Stimulated activated CD4-positive, alpha-beta T cell treated with anti-CD3 and anti-CD28 coated beads, Interleukin-2, amount 100 ng/mL, for 48 hours (primary cell): ENCODE results near the gene SCML2.
A peak's percentile ranks its signal among the peaks of the same experiment; 100 is the strongest.
"Not testable (repeated sequence)": the region's sequence is repeated elsewhere in the genome, so short reads cannot be mapped to it uniquely, and the experiment has no call there.

Experiments used
- DNase-seq, 2 donors: peaks; one replicate each; pipeline ENCODE4 v3.0.0-alpha.2; 2020

Gene SCML2

DNA sequence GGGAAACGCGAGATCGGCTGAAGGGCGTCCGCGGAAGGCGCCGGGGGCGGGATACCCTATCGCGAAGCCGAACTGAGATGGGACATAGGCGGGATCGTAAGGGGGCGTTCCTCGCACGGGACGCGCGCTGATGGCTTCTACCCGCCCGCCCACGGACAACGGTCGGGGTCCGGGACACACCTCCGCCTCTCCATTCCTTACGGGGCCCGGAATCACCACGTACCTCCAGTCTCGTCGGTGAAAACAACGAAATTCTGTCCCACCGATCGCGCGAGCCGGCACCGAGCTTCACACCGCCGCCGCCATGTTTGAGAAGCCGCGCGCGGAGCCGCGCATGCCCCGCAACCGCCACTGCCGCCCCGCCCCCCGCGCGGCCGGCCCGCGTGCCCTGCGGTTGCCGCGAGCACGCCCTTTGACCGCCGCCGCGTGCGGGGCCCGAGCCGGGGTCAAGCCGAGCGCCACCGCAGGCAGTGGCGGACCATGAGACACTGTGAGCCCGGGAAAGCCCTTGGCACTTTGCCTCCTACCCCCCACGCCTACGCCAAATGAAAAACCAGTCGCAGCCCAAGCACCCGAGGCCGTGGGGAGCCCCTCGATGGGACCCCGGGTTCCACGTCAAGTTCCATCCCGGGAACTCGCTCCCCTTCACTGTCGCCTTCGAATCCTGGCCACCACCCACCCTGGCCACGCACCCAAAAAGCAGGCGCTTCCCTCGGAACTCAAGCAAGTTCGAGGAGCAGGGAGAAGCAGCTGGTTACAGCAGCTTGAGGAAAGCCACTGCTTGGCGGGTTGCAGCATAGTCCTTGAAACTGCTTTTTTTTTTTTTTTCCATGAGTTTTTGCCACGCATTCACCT is at the start of gene SCML2:
Gene SCML2, minus strand, starts transcription at position 320 of the 855 bp plus-strand sequence. CDS start 20,617 bp downstream, outside the sequence.
- peak in 1 of 2 donors; percentile 18 for DNase-seq

DNA sequence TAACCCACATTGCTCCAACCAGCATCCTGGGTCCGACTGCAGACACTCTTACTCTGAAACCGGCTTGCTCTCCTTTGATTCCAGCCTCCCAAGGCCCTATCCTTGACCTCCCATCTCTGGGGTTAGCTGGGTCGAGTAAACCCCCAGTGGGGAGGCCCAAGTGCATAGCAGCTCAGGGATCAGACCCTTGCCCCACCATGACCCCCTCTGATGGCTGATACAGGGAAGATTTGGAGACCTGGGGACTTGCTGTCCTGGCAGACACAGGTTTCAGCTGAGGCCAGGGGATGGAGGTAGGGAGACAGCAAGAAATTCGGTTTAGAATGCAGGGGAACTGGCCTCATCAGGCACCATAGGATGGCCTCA is 47.3 kb upstream of the SCML2 start:
- no peak for DNase-seq

DNA sequence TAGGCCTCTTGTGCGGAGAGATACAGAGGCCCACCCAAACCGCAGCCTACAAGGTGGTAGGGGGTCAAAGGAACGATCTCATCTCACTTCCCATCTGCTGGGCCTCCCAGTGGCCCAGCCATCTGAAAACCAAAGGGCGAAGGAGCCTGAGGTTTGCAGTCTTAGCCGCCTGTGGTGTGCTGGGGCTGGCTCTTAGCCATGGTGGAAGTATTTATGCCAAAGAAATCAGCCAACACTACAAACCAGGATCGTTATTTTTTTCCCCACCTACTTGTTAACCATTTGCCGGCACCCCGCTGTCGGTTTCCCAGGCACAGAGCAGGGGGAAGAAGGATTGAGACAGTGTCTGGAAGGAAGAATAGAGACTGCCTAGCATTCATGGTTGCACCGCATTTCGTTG is 40.0 kb upstream of the SCML2 start:
- DNase-seq, result no peak

DNA sequence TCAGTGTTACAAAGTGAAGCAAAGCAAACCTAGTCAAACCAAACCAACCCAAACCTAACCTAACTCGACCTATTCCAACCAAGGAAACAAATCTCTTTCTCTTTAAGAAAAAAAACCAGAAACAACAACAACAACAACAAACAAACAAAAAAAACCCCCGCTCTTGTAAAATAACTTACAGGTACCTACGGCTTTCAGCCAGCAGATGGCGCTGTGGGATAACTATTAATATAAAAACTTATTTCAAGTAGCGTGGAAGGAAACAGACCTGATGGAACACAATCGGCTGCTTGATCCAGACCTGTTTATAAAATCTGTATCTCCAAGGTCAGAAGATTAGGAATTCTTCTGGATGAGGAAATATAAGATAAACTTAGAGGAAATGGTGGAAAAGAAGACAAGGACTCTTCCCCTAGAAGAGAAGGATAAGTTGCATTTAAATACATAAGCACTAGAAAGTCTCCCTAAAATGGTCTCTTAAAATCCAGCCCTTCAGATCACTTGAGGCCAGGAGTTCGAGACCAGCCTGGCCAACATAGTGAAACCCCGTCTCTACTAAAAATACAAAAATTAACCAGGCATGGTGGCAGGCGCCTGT is 36.6 kb upstream of the SCML2 start:
- DNase-seq, result peak; percentile 59 to 67

DNA sequence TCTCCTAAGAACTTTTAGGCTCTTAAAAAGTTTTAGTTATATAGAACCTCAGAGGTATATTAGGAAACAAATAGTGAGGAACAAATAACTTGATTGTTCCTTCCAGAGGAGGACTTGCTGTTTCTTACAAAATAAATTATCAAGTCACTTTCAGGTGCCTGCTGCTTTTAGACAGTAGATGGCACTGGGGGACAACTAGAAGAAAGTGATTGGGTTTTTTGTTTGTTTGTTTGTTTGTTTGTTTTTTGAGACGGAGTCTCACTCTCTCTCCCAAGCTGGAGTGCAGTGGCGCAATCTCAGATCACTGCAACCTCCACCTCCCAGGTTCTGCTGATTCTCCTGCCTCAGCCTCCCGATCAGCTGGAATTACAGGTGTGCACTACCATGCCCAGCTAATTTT is 35.5 kb upstream of the SCML2 start:
- DNase-seq, result no peak

DNA sequence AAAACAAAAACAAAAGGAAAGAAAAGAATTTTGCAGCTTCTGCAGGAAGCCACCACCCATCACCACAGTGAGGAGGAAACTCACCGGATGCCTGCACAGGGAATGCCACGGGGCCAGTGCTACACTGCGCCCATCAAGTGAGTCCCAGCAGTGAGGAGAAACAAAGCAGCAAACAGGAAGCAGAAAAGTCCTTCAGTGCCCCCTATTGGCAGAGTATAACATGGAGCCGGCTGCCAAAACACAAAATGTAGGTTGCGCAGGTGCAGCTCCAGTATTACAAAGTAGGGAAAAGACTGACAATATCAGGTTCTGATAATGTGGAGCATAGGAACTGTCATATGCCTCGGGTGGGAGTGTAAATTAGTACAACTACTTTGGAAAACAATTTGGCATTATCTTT is 23.3 kb upstream of the SCML2 start:
- DNase-seq, result no peak

DNA sequence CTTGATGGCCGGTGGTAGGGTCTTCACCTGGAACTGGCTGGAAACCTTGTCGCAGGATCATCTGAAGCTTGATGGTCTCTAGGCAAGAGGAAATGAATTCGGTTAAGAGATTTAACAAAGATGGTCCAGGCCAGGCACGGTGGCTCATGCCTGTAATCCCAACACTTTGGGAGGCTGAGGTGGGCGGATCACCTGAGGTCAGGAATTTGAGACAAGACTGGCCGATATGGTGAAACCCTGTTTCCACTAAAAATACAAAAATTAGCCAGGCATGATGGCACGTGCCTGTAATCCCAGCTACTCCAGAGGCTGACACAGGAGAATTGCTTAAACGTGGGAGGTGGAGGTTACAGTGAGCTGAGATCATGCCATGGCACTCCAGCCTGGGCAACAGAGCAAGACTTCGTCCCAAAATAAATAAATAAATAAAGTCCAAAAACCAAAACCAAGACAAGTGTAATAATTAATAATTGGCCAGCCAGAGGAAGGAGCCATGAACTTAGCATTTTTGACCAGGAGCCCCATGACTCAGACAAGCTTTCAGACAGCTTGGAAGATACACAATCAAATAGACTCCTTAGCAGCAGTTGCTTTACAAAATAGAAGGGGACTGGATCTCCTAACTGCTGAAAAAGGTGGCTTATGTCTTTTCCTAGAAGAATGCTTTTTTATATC is 20.8 kb upstream of the SCML2 start:
- DNase-seq, result not testable (repeated sequence)

DNA sequence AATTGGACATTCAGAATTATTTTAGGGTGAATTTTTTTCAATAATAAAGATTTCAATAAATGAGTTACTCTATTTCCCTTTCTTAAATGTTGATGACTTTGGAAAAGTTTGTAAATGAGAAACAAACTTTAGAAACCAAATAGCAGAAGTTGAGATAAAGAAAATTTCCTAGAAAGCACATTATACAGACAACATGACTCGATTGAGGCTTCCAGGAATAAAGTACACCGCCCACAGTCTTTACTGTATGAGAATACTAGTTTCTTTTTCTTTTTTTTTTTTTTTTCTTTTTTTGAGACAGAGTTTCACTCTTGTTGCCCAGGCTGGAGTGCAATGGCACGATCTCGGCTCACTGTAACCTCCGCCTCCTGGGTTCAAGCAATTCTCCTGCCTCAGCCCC is 14.6 kb upstream of the SCML2 start:
- not testable (repeated sequence) for DNase-seq

DNA sequence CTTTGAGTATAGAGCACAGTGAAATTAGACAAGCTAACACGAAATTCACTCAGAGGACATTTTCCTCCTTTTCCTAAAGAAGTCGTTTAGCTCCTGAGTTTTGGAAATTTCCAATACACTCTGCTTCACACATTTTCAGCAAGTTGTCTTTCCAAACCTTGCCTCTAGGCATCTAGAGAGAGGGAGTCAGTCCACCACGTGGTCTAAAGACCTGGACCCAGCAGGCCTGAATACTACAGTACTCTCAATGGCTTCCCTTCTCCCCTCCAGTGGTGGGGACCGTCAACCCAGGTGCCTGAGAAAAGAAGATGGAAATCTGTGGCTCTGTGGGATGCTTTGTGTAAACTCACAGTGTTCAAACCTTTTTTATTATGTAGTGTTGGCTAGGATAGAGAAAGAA is 13.9 kb upstream of the SCML2 start:
- no peak for DNase-seq

DNA sequence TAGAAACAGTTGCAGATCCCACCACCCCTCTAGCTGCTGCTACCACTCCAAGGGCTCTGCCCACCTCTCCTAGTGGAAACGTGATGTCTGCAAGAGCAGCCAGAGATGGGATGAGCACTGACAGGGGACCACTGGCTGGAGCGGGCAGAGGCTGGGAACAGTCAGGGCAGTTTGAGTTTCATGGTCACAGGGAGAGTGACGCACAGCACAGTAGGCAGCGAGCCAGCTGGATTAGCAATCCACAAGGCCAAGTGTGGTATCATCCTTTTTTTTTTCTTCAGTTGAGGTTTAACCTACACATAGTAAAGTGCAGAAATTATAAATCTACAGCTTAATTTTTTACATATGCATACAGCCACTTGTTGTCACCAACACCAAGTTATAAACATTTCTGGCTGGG is 6.4 kb upstream of the SCML2 start:
- DNase-seq, result no peak

DNA sequence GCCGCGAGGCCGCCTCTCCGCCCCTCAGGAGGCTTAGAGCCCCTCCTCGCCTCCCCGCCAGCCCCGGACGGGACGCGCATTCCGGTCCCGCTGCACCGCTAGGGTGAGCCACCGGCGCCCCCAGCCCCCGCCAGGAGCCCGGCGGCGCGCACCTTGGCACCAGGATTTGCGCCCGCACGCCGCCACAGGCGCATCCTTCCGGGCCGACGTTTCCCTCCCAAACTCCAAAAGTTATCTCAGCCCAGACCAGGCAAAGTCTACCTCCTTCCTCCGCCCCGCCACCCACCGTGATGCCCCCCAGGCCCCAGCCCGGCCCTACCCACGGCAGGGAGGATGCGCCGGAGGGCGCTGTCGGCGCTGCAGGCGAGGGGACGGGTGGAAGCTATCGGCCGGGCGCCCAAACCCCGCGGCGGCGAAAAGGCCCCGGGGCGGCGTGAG is 538 bp downstream of the SCML2 start:
- peak in 1 of 2 donors; percentile 10 for DNase-seq

DNA sequence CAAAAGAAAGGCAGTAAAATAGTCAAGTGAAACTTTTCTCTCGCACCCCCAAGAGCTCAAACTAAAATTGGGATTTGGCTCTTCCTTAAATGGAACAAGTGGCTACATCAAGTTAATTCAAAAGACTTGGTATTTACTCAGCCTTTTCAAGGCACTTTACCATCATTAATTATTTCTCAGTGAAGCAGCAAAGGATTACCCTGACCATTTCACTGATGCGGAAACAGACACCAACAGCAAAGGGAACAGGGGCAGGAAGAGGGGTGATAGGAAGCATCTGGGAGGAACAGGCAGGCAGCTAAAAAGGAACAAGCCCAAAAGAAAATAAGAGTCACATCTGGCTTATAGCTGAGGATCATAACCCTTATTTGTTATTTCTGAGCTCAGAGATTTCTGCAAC is 2.7 kb downstream of the SCML2 start:
- DNase-seq, result no peak

DNA sequence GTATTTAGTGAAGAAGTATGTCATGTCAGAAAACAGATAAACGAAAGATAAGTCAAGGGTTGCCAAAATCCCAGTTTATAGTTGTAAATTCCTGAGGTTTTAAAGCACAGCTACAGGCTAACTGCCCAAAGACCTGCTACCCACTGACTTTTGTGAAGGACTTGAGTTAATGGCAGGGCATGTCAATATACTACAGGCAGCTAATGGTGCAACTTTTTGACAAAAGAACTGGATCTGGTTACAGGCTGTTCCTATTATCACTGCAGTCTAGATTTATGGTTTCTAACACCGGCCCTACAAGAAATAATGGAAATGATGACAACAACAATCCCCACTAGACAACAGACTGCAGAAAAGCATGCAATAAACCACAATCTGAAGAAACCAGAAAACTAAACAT is 6.4 kb downstream of the SCML2 start:
- DNase-seq, result no peak

DNA sequence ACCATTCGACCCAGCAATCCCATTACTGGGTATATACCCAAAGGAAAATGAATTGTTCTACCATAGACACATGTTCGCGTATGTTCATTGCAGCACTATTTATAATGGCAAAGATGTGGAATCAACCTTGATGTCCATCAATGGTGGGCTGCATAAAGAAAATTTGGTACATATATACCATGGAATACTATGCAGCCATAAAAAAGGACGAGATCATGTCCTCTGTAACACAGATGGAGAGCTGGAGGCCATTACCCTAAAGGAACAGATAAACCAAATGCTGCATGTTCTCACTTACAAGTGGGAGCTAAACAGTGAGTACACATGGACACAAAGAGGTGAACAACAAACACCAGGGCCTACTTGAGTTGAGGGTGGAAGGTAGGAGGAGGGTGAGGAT is 45.1 kb downstream of the SCML2 start:
- no peak for DNase-seq

DNA sequence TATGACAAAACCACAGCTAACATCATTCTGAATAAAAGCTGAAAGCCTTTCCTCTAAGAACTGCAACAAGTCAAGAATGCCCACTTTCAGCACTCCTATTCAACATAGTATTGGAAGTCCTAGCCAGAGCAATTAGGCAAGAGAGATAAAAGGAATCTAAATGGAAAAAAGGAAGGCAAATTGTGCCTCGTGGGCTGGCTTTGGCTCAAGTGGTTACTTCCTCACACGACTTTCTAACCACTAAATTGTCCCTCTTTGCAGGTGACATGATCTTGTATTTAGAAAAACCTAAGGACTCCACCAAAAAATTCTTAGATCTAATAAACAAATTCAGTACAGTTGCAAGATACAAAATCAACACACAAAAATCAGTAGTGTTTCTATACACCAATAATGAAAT is 57.2 kb downstream of the SCML2 start:
- DNase-seq, result no peak

DNA sequence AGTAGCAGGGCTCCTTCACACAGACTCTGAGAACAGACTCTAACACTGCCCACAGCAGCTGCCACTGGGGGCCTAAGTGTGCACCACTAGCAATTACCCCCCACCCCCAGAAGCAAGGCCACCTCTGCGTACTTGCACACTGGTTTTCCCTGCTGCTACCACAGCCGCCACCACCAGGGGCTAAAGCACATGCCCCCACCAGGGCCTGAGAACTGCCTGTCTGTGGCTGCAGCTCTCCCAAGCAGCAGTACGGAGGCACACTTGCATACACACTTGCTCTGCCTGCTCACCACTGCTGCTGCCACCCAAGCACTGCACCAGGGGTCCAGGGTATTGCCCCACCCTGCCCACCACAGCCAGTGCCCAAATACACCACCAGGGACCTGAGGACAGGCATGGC is 59.6 kb downstream of the SCML2 start:
- no peak for DNase-seq

DNA sequence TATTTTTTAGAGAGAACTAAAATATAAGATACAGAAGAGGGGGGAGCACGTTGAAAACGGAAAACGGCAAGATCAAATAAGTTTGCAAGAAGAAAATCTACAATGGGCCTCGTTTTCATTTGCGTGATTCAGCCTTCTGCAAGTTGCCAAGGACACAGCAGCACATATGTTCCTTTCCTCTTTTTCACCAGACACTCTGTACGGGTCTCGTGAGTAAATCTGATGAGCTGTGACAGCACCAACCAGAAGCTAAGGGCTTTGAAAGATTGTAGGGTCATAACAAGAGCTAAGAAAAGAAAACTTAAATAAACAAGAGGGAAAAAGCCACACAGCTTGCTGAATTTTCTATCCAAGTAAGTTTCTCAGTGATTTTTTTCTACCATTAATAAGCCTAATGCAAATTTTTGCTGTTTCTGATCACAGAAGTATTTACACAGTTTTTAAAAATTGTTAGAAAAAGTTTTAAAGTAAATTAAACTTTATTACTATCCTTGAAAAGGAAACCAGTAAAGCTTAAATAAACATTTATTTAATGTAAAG is 63.4 kb downstream of the SCML2 start:
- DNase-seq, result no peak

DNA sequence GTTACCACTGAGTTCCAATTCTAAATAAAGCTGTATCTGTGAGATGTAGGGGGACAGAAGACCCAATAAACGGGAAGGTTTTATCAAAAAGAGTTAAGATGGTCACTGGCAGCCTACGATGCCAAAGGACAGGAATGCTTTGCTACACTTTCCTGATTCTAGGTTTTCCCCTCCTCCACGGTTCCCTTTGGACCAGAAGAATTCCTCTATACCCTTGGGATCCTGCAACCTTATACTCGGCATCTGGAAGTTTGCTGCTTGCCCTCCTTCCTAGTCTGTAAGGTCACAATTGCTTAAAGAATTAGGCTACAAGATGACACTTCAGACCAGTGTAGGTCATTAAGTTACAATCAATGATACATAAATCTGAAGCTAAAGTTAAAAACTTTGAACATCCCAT is 64.3 kb downstream of the SCML2 start:
- DNase-seq, result no peak

DNA sequence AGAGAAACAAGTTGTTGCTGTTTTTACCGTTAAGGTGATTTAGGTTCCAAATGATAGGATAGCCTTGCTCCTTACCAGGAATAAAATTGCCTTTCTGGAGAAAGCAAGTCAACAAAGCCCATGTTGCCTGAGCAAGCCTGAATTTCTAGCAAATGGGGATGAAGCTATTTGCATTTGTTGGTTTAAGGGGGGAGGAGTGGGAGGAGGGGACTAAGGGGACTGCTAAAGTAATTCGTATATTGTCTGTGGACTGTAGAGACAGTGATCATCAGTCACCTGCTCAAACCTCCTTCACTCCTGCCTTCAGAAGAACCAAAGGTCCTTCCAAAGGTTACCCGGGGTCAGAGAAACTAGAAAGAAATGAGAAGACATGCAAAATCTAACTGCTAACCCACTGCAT is 65.8 kb downstream of the SCML2 start:
- DNase-seq, result no peak

DNA sequence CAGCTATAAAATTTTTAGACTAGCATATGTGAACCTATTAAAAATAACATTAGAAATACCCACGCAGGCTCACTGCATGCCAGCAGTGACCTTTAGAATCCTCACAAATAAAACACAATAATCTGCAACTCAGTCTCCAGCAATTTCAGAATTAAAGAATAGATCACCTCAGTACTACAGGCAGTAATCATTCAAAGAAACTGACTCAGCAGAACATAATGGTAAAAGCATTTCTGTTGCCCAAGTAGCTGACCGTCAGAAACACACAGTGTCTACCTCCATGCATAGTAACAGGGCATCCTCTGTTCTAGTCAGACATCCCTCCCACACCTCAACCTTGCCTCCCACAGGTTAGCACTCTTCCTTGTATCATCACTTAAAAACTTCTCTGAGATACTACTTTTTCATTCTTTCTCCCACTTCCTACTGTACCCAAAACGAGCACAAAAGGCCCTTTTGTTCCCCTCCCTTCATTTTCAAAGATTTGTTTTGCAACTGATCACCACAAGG is 68.1 kb downstream of the SCML2 start:
- no peak for DNase-seq

DNA sequence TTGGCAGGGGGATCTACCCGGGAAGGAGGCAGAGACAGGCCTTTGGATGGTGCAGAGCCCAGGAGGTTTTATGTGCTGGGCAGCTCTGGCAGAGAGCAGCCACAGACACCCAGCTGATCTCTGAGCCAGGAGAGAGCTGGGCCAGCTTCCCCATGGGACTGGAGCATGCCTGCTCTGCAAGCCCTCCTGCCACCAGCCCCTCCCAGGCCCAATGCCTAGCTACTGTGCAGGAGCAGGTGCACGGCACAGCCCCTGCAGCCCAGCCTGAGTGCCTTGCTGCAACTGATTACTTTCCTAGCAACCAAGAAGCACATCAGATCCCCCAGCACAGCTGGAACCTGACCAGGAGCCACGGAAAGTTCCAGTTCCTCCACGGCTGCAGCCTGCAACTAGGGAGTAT is 76.0 kb downstream of the SCML2 start:
- no peak for DNase-seq

DNA sequence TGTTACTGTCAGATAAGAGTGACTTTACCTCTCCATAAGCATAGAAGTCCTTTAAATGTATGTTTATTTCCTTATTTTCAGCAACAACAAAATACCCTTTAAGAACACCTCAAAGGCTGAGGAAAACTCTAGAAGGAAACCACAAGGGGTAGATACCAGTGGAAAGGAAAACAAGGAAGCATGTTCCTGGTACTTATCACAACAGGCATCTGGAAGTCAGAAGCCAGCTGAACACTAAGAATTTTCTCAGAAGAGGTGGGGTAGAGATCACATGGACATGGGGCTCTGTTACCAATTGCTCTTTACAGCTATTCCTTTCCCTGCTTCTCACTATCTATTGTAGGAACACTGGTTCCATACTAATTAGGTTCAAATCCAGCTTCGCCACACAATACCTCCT is 82.3 kb downstream of the SCML2 start:
- no peak for DNase-seq

DNA sequence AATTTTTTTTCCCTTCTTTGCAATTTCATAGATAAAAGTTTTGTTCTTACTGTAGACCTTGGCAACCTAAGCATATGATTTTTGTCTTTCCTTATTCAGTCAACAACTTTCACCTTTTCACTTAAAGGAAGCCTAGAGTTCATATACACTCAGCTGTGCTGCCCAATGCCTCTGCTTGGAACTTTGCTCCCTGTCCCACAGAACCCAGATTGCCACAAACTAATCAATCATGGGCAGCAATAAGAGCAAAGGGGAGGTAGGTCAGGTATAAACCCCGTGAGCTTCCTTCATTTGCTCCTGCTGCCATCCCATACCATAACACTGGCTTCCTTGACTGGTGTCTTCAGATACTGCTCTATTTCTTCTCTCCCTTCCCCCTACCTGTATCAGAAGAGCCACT is 82.8 kb downstream of the SCML2 start:
- no peak for DNase-seq

DNA sequence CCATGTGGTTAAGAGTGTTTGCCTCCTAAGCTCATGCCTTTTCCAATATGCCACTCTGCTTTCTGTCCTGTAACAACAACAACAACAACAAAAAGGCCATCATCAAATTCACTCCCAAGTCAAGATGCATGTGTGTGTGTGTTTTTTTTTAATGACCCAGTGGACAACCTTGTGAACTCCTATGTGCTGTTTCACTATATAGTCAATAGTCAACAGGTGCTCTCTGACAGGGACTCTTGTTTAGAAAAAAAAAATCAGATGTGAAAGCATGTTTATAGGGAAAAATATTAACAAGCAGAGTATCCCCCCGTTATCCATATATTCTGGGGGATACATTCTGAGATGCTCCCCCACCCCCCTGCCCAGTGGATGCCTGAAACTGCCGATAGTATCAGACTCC is 83.2 kb downstream of the SCML2 start:
- no peak for DNase-seq
